Stimulated activated naive CD4-positive, alpha-beta T cell treated with Interleukin-2 at 50 U/mL for 16 hours (primary cell): ENCODE results near the gene DIPK1B.

ENCODE experiments used
- DNase-seq: peaks from one replicate; lab custom pipeline; 2025; lab: John Stamatoyannopoulos, UW

The DIPK1B gene

DNA sequence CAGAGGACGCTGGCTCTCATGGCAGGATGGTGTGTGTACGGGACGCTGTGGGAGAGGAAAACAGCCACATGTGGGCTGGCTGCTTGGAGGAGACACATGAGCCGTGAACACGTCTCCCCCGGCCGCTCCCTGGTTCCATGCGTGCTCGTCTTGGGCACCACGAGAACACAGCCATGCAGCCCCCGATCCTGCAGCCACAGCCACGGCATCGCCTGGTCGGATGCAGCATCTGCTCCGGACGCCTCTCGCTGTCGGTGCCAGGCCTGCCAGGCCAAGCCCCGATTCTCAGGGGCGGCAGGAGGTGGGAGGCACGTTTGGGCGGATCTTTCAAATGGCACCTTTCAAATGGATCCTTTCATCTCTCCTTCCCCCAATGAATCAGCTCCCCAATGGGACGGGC, 27.1 kb downstream of the DIPK1B start:
- DNase-seq, result no peak

DNA sequence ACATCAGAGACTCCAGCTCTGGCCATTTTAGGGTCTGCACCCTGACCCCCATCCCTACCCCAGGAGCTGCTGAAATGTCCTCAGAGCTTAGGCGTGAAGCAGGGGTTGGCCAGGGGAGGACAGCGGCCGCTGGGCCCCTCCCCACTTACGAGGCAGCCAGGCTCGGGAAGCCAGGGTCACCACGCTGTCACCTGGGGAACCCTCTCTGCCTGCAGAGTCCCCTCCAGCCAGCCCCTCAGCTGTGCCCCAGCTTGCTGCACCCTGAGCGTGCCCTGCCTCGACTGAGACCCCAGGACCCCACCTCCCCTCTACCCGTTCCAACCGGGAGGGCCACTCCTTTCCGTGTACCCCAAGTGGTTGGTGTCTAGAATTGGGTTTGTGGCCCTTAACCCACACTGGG, 27.7 kb downstream of the DIPK1B start:
- DNase-seq, result no peak

DNA sequence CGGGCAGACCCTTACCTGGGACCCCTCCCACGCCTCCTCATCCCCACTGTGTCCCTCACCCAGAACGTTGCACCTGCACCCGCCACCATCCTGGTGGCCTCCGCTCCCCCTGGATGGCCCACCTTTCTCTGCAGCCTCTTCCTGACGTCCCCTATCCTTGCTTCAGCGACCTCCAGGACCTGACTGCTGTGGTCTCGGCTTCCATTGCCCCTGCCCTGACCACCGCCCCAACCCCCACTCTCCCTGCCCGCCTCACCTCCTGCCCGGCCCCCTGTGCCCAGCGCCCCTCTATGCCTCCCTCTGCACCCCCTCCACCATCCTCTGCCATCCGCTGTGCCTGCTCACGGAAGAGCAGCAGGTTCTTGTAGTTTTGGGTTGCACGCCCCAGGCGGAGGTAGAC, 28.1 kb downstream of the DIPK1B start:
- DNase-seq, result no peak

DNA sequence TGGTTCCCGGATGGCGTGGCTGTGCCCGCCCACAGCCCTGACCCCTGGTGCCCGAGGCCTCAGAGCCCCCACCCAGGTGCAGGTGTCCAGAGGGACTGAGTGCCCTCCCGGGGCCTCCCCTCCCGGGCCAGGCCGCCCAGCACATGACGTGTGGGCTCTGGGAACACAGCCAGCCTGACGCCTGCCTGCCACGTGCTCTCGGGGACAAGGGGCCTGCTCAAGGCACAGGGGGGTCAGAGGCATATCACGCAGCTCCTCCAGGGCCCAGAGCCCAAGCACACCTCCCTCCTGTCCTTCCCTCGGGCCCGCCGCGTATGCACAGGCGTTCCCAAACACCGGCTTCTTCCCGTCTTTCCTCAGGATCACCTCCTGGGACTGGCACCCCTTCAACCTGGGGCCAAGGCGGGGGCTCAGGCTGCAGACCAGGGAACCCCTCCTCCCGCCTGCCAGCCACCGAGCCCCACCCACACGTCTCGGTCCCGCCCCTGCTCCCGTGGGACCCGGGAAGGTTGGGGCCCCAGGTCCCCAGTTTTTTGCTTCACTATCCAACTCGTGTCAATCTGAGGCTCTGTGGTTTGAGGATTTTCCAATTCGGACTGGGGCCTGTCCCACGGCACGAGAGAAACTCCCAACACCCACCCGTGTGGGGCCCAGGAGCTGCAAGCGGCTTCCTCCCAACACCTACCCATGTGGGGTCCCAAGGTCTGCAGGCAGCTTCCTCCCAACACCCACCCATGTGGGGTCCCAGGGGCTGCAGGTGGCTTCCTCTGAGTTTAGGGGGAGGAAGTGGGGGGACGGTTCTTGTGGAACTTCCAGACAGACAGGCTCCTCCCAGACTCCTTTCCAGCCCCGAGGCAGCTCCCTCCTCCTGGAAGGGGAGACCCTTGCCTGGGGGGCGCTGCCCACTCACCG, 28.9 kb downstream of the DIPK1B start:
- no peak for DNase-seq

DNA sequence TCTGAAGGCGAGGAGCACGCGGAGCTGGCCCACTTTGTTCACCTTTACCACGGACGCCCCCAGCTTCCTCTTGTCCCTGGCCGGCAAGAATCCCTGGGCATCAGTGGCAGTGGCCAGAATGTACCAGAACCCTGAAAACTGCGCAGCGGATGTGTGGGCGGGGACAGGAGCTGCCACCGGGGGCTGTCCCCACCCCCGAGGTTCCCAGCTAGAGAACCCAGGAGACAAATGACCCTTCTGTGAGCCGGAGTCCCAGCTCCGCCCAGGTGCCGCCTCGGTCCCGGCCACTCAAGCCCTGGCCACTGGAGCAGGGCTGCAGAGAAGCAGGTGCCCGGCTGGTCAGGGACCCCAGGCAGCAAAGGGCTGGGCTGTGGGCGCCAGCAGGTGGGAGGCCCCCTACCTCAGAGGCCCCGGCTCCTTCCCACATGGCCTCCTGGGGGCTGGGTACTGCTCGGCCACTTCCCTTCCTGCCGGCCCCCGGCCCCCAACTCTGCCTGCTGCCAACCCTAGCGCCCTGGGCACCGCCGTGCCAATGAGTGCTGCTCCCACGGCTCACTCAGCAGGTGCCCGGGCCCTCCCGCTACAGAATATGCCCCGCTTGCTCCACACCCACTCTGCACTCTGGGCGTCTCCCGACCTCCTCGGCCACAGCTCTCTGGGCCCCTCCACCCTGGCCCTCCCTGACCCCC, 29.7 kb downstream of the DIPK1B start:
- DNase-seq, result peak; percentile 25

DNA sequence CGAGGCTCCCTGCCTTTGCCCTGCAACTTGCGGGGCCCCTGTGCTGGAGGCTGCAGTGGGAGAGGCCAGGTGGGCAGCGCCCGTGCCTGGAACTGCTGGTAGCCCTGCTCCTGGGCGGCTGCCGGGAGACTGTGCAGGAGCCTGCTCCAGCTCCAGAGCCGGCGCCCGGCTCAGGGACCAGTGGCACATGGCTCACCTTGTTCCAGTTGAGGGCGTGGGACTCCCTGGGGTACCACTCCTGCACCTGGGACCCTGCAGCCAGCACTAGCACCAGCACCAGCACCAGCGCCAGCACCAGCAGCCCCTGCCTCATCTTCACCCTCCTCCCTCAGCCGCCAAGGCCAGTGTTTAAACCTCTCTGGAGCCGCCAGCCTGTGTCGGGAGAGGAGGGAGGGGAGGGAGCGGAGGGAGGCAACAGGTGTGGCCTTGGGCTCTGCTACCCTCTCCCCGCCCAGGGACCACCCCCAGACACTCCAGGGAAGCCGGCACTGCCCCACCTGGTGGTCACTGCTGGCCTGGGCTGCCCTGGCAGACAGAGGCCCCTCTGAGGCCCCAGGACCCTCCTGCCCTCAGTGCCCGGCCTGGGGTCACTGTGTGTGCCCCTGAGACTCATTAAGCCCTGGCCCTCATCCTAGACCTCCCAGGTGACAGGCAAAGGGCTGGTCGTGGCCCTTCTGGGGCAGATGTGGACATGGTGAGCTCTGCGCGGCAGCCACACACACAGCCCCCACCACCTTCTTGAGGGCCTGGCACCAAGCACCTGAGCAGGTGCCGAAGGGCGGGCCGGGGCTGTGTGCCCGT, 30.4 kb downstream of the DIPK1B start, which contains the start of gene LCN10:
Gene LCN10, minus strand, starts transcription at position 350 of the 801 bp plus-strand sequence. Its CDS starts 37 bp downstream, at position 313.
- no peak for DNase-seq

DNA sequence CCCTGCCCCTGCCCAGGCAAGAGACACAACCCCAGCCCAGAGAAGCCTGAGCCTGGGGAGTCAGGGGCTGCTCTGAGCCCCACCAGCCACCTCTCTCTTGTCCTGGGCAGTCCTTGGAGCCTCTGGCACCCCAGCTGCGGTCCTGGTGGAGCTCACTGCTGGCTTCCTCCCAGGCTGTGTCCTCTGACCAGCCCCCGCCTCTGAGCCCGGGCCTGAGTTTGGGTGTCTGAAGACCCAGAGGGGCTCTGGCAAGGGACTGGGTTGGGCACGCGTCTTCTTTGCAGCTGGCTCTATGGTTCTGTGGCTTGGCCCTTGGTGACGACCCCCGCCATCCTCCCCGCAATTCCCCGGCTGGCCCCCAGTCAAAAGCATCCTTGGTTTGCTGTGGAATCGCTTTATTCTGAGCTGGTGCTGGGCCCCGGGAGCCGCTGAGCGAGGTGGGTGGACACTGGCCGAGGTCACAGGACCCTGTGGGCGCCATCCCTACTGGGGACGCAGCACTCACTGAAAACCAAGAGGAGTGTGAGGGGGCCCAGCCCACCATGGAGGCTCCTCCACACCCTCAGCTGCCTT, 31.4 kb downstream of the DIPK1B start:
- DNase-seq, result no peak

DNA sequence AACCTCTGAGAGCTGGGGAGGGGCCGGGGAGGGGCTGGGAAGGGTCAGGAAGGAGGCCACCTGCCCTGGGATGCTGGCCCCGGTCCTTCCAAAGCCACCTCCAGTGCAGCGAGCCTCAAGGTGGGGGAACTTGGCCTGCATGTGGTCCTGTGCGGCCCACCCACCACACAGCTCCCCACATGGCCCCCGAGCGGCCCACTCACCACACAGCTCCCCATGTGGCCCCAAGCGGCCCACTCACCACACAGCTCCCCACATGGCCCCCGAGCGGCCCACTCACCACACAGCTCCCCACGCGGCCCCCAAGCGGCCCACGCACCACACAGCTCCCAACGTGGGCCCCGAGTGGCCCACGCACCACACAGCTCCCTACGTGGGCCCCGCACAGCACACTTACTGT, 32.4 kb downstream of the DIPK1B start:
- DNase-seq, result no peak

DNA sequence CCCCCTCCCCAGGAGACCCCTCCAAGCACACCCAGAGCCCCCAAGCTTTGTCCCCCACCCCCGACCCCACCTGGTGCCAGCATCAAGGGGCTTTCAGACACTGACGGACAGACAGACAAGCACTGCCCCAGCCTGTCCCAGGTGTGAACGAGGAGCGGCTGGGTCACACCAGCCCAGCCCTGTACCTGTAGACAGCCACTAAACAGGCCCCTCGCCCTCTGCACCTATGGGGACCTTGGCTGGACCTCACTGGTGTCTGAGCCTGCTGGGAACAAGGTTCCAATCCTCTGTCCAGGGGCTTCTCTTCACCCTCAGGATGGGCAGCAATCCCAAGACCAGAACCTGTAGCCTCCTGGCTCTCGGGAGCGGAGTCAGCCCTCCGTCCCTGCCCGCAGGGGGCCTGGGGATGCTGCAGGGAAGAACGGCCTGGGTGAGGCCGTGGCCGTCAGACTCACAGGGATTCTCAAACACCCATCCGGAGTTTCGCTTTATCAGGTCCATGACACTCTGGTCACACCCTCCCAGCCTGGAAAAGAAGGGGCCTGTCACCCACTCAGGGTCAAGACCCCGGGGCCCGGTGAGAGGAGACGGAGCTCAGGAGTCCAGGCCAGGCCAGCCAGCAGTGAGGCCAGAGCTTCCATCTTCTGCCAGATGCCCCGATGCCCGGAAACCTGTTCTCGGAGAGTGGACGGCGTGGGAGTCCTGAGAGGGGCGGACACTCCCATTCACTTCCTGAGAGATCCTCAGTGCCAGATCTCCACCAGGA, 33.2 kb downstream of the DIPK1B start:
- no peak for DNase-seq

DNA sequence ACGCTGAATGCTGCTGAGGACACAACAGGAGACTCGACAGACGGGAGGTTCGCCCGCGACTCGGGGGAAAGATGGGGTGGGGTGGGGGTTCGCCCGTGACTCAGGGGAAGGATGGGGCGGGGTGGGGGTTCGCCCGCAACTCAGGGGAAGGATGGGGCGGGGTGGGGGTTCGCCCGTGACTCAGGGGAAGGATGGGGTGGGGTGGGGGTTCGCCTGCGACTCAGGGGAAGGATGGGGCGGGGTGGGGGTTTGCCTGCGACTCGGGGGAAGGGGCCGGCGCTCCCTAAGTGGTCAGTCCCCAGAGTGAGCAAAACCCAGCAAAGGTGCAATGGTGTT, 33.8 kb downstream of the DIPK1B start:
- DNase-seq, result no peak

DNA sequence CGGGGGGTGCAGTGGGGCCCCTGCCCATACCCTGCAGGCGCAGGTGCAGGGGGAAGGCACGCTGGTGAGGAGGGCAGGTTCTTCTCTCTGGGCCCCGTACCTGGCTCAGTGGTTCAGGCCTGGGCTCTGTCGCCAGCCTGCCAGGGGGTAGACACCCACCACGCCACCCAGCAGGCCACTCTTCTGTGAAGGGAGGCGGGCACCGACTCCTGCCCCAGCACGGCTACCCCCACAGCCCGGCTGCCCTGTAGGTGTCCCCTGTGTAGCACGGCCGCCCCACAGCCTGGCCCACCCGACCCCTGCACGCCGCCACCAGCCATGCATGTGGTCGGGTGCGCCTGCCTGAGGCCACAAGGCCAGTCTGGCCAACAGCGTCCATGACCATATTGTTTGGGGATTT, 34.2 kb downstream of the DIPK1B start:
- no peak for DNase-seq

DNA sequence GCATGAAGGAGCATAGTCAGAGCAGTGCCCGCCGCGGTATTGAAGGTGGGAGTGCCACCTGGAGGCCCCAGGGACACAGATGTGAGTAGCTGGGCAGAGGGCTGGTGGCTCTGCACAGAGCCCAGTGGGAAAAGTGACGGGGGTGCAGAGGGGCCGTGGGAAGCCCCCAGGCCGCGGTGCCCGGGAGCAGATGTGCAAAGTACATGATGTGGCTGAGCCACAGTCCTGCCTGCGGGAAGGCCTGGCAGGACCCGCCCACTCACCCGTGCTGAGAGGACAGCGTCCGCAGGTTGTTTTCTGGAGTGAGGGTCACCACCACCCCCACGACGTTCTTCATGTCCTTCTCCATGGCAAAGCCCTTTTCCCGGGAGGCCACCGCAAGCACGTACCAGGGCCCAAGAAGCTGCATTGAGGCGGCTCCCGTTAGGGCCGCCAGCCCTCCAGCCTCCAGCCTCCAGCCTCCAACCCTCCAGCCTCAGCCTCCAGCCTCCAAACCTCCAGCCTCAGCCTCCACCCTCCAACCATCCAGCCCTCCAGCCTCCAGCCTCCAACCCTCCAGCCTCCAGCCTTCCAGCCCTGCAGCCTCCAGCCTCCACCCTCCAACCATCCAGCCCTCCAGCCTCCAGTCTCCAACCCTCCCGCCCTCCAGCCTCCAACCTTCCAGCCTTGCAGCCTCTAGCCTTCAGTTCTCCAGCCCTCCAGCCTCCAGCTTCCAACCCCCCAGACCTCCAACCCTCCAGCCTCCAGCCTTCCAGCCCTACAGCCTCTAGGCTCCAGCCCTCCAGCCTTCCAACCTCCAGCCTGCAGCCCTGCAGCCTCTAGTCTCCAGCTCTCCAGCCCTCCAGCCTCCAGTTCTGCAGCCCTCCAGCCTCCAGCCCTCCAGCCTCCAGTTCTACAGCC, 35.0 kb downstream of the DIPK1B start:
- DNase-seq, result no peak

DNA sequence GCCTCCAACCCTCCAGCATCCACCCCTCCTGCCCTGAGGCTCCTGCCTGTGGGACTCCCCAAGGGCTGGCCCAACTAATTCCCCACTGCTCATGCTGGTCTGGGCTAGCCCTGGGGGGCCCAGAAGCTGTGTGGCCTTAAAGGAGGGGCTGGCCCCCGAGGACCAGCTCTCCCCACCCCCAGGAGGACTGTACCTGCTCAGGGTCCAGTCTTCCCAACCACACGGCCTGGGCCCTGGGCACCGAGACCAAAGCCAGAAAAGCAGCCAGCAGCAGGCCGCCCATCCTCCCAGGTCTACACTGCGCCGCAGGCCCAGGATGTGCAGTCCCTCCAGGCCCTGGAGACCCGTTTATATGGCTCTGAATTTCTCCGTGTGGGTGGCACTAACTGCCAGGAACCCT, 35.8 kb downstream of the DIPK1B start, which contains the start of gene LCN6:
Gene LCN6, minus strand, starts transcription at position 325 of the 400 bp plus-strand sequence. Its CDS starts 42 bp downstream, at position 283.
- DNase-seq, result no peak

DNA sequence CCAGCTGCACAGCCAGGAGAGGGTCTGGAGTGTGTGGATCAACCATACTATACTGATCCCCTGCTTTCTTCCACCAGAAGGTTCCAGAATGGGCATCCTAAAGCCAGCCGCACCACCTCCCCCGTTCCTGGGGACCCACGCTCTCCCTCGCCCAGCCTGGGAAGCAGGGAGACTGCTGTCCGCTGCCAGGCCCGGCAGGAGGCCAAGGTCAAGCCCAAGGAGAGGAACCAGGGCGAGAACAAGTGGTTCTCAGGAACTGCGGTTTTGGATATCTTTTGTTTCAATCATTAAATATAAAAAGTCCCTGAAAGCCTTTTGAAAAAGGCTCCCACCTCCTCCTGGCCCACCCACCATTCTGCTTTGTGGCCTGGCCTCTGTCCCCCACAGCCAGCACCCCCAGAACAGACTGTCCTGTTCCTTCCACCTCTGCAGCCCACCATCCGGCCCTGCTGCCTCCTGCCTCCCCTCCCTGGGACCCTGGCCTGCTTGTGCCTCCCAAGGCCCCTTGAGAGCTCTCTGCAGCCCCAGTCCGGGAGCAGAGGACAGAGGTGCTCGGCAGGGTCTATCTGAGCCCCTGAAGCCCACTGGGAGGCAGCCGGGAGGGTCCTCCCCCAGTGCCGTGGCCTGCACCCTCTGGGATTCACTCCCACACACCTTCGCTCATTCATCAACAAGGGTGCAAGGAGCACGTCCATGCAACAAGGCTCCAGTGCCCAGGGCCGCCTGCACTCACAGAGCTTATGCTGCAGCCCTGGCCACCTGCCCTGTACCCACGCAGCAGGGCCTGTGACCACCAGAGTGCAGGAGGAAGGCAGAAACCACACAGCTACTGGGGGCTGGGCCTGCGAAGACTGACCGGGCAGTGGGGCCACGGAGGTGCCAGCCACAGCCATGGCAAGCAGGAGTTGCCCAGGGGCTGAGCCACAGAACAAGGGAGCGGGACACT, 36.6 kb downstream of the DIPK1B start:
- DNase-seq, result no peak

DNA sequence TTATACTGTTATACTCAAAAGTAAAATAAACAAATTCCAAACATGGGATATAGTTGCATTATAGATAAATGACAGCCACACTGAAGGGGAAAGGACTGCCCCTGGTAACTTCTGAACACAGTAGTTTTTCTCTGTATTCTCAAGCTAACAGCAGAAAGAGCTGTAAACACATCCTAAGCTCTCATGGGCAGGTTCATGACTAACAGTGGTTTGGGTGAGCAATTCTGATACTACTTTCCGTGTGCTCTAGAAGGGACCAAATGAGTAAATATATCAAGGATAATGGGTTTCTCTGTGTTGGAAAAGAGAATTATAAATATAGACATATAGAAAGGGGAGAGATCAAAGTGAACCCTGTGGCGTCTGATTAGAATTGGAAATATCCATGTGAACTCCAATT, 38.2 kb downstream of the DIPK1B start:
- DNase-seq, result no peak

DNA sequence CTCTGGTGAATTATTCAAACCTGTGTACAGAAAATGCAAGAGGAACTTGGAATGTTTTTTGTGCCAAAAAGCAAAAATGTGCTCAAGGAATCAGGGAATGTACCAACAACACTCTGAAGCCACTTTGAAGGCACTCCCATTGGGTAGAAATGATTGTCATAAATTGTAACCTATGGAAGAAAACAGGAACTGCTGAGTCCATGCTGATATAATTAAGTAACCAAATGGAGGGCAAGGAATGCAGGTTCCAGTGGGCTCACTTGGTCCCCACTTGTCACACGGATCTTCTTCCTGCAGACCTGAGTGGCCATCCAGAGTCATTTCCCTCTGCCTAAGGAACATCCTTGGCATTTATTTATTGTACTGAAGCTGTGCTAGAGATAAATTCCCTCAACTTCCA, 38.9 kb downstream of the DIPK1B start:
- DNase-seq, result no peak

DNA sequence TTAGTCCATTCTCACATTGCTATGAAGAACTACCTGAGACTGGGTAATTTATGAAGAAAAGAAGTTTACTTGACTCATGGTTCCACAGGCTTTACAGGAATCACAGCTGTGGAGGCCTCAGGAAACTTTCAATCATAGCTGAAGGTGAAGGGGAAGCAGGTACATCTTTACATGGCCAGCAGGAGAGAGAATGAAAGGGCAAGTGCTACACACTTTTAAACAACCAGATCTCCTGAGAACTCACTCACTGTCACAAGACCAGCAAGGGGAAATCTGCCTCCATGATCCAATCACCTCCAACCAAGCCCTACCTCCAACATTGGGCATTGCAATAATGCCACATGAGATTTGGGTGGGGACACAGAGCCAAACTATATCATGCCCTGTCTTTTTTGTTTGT, 39.4 kb downstream of the DIPK1B start:
- DNase-seq, result no peak

DNA sequence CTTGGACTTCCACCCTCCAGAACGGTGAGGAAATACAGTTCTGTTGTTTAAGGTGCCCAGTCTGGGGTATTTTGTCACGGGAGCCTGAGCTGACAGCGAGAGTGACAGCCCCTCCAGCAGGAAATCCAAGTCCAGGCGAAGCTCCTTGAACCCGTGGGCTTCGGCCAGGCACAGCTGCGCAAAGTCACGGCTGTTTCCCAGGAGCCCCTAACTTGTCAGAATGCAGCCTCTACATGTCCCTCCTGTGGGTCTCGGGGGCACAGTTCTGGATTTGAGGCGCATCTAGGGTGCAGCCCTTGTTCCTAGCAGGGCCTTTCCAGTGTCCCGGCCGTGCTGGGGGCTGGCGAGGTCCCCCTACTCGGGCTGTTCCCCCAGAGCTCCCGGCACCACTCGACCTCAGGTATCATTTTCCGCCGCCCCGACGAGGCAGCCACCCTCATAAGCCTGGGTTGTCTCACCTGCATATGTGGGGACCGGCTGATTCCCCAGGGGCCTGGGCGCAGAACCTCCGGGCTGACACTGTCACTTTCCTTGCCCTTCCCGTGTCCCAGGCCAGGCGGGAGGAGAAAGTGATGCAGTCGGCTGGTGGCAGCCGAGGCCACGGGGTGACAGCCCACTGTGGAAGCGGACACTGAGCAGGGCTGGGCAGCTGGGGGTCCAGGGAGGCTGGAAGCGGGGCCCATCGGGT, 41.1 kb downstream of the DIPK1B start:
- no peak for DNase-seq
